Stomach smooth muscle (tissue), 2 donors: ENCODE measurements around the gene CBY1.
"Not testable (repeated sequence)": the region's sequence is repeated elsewhere in the genome, so short reads cannot be mapped to it uniquely, and the experiment has no call there.

Experiments
- H3K27ac ChIP-seq: one replicate; pipeline ENCODE4 v1.7.0; 2013; ENCODE audit warnings: mild to moderate bottlenecking, low read length, inconsistent platforms
- H3K27me3 ChIP-seq, 2 donors: one replicate each; pipeline ENCODE4 v1.7.0; 2013; ENCODE audit warnings: low read length in 2 of 2; ENCODE audit not compliant: insufficient read depth in 2 of 2, control insufficient read depth in 1 of 2
- H3K36me3 ChIP-seq, 2 donors: one replicate each; pipeline ENCODE4 v1.7.0; 2013; ENCODE audit warnings: low read length in 2 of 2; ENCODE audit not compliant: control insufficient read depth in 2 of 2, insufficient read depth in 2 of 2
- H3K4me1 ChIP-seq: one replicate; pipeline ENCODE4 v1.7.0; 2013; ENCODE audit warnings: low read length; ENCODE audit not compliant: control insufficient read depth, insufficient read depth
- H3K4me3 ChIP-seq, 2 donors: one replicate each; pipeline ENCODE4 v1.7.0; 2013; ENCODE audit warnings: low read length in 2 of 2
- H3K9ac ChIP-seq, 2 donors: one replicate each; pipeline ENCODE4 v1.7.0; 2013; ENCODE audit warnings: low read length in 2 of 2, mild to moderate bottlenecking in 1 of 2
- H3K9me3 ChIP-seq, 2 donors: one replicate each; pipeline ENCODE4 v1.7.0; 2013; ENCODE audit warnings: low read length in 2 of 2; ENCODE audit not compliant: control insufficient read depth in 2 of 2
- donor health status: healthy.
- donor health status: Pancreatic carcinoma.

CBY1 gene

DNA sequence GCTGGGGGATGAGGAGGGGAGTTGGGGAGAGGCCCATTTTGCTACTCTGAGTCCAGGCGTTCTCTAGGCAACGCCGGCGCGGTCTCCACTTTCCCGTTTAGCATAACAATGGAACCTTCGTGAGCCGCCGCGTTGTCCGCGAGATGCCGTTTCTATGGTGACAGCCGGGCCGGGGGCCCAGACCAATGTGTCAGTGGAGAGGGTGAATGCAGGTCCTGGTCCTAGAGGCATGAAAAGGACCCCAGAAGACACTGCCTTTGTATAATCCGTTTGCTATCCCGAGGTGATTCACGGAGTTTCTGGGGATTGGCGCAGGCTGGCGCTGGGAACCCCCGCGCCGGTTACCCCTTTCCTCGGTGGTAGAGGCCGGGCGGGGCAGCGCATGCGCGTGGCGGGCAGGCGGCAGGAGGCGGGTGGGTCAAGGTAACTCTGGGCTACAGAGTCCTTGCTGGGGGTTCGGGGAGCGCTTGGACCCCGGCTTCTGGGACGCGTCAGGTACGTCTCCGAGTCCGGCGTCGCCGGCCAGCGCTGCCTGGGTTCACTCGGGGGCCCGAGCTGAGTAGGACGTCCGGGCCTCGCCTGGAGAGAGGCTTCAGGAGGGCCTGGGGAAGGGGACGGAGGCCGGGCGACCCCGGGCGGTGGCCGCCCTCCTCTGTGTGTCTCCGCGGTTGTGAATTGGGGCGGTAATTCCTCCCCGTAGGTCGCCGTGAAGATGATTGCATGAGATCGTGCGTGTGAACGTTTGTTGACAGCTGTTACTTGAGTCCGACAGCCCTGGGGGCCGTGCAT, at the start of gene CBY1, which contains the start of gene FAM227A:
CBY1 (plus strand) TSS at position 383 of the 789 bp plus-strand sequence. CDS start 11,417 bp downstream, outside the sequence.
FAM227A (minus strand) TSS at position 137 of the 789 bp plus-strand sequence. CDS start 6,224 bp downstream, outside the sequence.
- Histone ChIP-seq H3K9ac (peak within 1 kb of the TSS; percentile 93 to 98), H3K4me3 (peak within 1 kb of the TSS; percentile 93 to 94), H3K27ac (peak within 1 kb of the TSS; percentile 91), H3K36me3 (peaks cover 0 to 2% of the 10 kb centered on the region in 2 donors), H3K4me1 (peaks cover 14% of the 10 kb centered on the region), H3K9me3 (no peaks in the 10 kb centered on the region), H3K27me3 (no peaks in the 10 kb centered on the region)

DNA sequence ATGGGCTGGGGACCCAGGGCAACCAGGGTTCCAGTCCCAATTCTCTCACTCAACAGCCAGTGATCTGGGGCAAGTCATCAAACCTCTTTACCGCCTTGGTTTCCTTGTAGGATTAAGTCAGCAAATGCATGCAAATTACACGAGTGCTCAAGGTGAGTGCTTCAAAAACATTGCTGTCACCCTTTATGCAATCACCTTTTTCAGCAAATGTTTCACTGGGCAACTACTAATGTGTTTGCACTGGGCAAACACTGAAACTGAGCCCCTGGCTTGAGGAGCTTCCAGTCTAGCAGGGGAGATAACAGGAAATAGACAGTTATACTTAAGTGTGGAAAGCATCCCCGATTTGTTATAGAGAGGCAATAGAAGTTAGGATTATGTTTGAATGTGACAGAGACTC, 48.8 kb upstream of the CBY1 start:
- H3K9ac ChIP-seq = no peak overlapping the region
- no peak overlapping the region for H3K4me3 ChIP-seq
- no peak overlapping the region for H3K27ac ChIP-seq
- H3K36me3 ChIP-seq = no peaks in the 10 kb centered on the region
- H3K4me1 ChIP-seq = peaks cover 5% of the 10 kb centered on the region
- no peaks in the 10 kb centered on the region for H3K9me3 ChIP-seq
- no peaks in the 10 kb centered on the region for H3K27me3 ChIP-seq

DNA sequence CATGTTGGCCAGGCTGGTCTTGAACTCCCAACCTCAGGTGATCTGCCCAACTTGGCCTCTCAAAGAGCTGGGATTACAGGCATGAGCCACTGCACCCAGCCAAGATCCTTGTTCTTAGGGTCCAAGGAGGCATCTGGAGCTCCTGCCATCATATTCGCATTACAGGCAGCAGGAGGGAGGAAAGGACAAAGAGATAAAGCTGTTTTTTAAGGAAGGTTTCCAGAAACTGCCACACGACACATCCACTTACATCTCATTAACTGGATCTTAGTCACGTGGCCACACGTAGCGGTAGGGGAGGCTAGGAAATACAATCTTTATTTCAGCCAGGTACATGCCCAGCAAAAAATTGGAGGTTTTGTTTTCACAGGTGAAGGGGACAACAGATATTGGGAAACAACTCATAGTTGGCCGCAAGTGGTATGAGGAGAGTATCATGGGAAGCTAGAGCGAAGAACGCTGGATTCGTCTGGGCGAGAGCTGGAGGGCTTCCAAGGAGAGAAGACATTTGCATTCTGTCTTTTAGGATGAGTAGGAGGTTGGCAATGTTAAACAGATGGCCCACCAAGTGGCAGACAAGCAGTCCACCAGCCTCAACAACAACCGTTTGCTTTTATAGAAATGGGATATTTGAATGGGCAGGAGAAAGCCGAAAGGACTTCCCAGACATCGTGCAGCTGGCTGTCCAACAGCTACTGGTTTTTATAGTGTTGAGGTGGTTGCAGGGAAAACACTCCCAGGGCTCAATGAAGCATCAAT, 47.3 kb upstream of the CBY1 start:
- no peak overlapping the region for H3K27ac ChIP-seq
- H3K27me3 ChIP-seq = no peaks in the 10 kb centered on the region
- no peaks in the 10 kb centered on the region for H3K9me3 ChIP-seq
- H3K4me3 ChIP-seq = peak overlapping the region in 1 of 2 donors; percentile 33
- H3K9ac ChIP-seq = no peak overlapping the region
- H3K36me3 ChIP-seq = no peaks in the 10 kb centered on the region
- peaks cover 5% of the 10 kb centered on the region for H3K4me1 ChIP-seq

DNA sequence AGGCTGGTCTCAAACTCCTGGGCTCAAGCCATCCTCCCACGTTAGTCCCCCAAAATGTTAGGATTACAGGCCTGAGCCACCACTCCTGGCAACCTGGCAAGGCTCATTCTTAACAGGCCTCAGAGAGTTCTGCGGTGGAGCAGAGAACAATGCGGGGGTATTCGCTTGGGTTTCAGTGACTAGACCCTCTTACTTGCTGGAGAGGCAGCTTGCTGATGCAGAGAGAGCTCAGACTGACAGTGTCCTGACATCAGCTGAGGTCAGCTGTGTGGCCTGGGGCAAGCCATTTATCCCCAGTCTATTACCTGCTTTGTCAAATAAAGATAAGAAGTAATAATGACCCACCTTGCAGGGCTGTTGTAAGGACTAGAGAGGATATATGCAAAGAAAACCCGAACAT, 46.2 kb upstream of the CBY1 start:
- H3K4me3 ChIP-seq = no peak overlapping the region
- H3K9ac ChIP-seq = no peak overlapping the region
- no peaks in the 10 kb centered on the region for H3K27me3 ChIP-seq
- H3K9me3 ChIP-seq = no peaks in the 10 kb centered on the region
- peaks cover 9% of the 10 kb centered on the region for H3K4me1 ChIP-seq
- H3K27ac ChIP-seq = no peak overlapping the region
- H3K36me3 ChIP-seq = no peaks in the 10 kb centered on the region

DNA sequence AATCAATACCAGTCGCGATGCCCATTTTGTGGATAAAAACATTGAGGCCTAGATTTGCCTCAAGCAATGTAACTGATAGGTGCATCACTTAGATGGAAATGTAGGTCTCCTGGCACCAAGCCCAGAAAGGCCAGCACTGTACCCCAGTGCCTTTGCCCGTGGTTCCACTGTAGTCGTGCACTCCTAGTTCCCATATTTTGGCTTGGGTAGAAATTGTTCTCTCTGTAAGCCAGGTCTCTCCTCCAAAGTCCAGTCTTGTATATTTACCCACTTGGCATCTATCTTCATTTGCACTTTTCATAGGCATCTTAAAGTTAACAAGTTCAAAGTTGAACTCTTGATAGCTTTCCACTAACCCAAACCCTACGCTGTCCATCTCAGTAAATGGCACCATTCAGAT, 44.9 kb upstream of the CBY1 start:
- Histone ChIP-seq H3K27me3 (no peaks in the 10 kb centered on the region), H3K36me3 (no peaks in the 10 kb centered on the region), H3K4me1 (peaks cover 5% of the 10 kb centered on the region), H3K9ac (no peak overlapping the region), H3K9me3 (no peaks in the 10 kb centered on the region), H3K27ac (no peak overlapping the region), H3K4me3 (no peak overlapping the region)

DNA sequence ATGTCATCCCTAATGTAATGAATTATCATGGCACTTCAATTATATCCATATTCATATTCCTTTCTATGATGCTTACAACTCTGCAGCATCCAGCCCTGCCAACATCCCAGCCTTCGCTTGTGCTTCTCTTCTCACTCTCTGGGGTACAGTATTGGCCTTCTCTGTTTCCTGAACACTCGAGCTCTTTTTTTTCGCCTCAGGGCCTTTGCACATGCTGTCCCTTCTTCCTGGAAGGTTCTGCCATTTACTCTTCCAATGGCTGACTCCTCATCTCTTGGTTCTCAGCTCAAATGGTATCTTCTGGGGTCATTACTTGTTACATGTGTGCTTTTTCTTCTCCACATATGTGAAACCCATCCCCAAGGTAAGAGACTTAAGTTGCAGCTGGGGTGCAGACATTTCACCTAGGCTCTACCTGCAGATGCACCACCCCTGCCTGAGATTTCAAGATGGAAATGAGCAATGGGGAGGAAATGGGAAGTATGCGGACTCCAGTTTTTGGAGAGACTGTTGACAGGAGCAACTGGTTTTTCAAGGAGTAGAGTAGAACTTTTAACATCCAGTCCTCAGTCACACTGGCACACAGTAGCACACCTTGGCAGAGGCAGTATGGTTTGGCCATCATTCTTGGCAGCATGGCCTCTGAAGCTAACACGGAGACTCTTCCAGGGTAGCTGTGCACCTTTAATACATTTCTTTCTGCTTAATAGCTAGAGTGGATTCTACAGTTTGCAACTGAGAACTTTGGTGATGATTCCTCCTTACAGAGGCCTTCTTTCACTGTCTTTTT, 44.0 kb upstream of the CBY1 start:
- Histone ChIP-seq H3K27ac (no peak overlapping the region), H3K36me3 (no peaks in the 10 kb centered on the region), H3K27me3 (no peaks in the 10 kb centered on the region), H3K9ac (no peak overlapping the region), H3K4me3 (no peak overlapping the region), H3K4me1 (peaks cover 3% of the 10 kb centered on the region), H3K9me3 (no peaks in the 10 kb centered on the region)

DNA sequence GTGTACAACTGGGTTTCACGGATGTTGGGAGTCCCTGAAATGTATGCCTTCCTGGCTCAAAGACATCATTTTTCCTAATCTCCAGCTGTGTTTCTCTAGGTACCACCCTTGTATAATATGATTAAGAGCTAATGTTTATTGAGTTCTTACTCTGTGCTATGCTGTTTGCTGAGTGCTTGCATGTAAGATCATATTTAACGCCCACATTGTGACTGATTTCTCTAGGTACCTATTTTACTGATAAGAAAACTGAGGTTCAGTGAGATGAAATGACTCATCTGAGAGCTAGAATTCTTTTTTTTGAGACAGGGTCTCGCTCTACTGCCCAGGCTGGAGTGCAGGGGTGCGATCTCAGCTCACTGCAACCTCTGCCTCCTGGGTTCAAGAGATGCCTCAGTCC, 42.9 kb upstream of the CBY1 start:
- Histone ChIP-seq H3K4me3 (no peak overlapping the region), H3K9me3 (peaks cover 0 to 2% of the 10 kb centered on the region in 2 donors), H3K27ac (no peak overlapping the region)

DNA sequence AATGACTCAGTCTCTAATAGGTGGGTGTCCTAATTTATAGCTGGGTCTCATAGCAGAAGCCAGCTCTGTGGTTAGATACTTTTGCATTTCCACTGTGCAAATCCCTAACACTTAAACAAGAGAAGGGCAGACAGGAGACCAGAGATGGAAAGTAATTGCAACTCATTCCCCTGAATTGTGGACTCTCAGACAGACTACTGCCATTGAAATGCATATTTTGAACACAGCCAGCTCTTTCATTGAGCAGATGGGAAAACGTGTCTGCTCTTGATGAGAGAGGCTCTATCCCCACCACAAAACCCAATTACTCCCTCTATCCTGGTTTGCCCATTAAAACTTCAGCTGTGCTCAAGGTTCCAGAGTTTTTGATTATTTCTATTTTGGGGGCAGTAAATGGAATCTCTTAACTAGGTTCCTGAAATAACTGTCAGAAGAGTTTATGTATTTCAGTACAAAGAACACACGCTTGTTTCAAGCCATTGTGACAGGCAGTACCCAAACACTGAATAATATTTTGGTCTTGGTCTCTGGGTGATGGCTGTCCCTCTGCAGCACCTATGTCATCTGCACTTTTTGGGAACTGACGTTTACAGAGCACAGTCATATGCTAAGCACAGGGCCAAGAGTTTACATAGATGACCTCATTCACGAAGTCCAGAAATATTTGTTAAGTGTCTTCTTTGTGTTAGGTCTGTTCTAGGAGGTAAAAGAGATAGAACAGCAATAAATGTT, 41.9 kb upstream of the CBY1 start:
- H3K9ac ChIP-seq = no peak overlapping the region
- no peaks in the 10 kb centered on the region for H3K36me3 ChIP-seq
- H3K4me3 ChIP-seq = no peak overlapping the region
- peaks cover 3% of the 10 kb centered on the region for H3K4me1 ChIP-seq
- H3K27ac ChIP-seq = peak overlapping the region; percentile 18
- H3K27me3 ChIP-seq = no peaks in the 10 kb centered on the region
- peaks cover 0 to 2% of the 10 kb centered on the region in 2 donors for H3K9me3 ChIP-seq

More for the DNA sequence above, 42.9 kb upstream of the CBY1 start:
- Histone ChIP-seq H3K27me3 (no peaks in the 10 kb centered on the region), H3K4me1 (peaks cover 3% of the 10 kb centered on the region), H3K9ac (no peak overlapping the region), H3K36me3 (no peaks in the 10 kb centered on the region)

DNA sequence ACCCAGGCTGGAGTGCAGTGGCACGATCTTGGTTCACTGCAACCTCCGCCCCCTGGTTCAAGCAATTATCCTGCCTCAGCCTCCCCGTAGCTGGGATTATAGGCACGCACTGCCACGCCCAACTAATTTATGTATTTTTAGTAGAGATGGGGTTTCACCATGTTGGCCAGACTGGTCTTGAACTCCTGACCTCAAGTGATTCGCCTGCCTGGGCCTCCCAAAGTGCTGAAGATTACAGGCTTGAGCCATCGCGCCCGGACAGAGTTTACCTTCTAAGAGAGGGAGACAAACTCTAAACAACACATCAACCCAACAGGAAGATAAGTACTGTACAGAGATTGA, 41.4 kb upstream of the CBY1 start:
- H3K9me3 ChIP-seq, H3K4me1 ChIP-seq, H3K4me3 ChIP-seq, H3K9ac ChIP-seq, H3K27me3 ChIP-seq, H3K36me3 ChIP-seq: not testable (repeated sequence)
- peak overlapping the region; percentile 18 for H3K27ac ChIP-seq

DNA sequence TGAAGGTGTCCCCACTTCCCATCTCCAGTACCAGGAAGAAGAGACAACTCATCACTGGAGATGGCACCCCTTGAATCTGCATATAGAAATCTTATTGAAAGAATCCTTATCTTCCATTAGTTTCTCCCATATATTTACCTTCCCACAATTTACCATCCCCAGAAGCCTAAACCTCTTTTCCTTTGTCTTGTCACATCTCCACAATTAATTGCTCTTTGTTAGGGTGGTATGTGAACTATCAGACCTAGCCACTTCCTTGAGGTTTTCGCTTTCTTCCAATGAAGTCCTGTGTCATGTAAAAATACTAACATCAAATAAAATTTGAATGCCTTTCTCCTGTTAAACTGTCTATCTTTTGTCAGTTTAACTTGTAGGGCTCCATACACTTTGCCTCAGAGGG, 38.2 kb upstream of the CBY1 start:
- Histone ChIP-seq H3K4me1 (peaks cover 3% of the 10 kb centered on the region), H3K27me3 (no peaks in the 10 kb centered on the region), H3K9ac (no peak overlapping the region), H3K9me3 (peaks cover 0 to 2% of the 10 kb centered on the region in 2 donors), H3K27ac (no peak overlapping the region), H3K36me3 (no peaks in the 10 kb centered on the region), H3K4me3 (no peak overlapping the region)
